ENCODE measurements around the gene TBC1D14.
A peak's percentile ranks its signal among the peaks of the same experiment; 100 is the strongest.

DNA sequence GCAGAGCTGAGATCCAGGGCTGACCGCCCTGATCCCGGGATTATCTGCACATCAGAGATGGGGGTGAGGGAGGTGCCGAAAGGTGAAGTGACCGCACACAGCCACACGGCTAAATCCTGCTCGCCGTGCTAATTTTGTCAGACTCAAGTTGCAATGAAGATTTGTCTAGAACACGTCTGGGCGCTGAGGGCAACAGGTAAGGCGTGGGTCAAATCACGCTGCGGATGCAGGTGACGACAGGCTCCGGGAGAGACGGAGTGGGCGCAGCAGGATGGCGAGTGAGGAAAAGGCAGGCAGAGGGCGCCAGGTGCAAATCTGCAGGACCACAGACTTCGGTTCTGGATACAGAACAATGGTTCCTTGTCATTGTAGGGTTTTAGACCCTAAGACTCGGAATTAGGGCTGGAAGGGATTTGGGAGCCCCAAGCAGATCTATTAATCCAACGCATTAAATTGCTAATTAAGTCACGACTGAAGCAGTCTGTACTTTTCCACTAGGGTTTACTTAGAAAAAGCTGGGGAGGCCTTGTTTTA is 1.9 kb upstream of the TBC1D14 start:
- TF ChIP-seq, protein P1, sequence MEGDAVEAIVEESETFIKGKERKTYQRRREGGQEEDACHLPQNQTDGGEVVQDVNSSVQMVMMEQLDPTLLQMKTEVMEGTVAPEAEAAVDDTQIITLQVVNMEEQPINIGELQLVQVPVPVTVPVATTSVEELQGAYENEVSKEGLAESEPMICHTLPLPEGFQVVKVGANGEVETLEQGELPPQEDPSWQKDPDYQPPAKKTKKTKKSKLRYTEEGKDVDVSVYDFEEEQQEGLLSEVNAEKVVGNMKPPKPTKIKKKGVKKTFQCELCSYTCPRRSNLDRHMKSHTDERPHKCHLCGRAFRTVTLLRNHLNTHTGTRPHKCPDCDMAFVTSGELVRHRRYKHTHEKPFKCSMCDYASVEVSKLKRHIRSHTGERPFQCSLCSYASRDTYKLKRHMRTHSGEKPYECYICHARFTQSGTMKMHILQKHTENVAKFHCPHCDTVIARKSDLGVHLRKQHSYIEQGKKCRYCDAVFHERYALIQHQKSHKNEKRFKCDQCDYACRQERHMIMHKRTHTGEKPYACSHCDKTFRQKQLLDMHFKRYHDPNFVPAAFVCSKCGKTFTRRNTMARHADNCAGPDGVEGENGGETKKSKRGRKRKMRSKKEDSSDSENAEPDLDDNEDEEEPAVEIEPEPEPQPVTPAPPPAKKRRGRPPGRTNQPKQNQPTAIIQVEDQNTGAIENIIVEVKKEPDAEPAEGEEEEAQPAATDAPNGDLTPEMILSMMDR (conservative IDR thresholded peaks at IDR 0.05; ENCODE audit: low read length) = peak; percentile 73
- no peak for TF ChIP-seq EZH2phosphoT487 (IDR thresholded peaks at IDR 0.05; ENCODE audit: borderline replicate concordance, low read depth, low read length)
